ENCODE data around the gene MDFI. TPM values are rescaled to one million over a fixed set of nuclear protein-coding genes. Genes with fewer than 3 reads are reported as not detected.

MDFI gene
- total RNA-seq, 4 donors from 2014 or later, result 30.4 to 70.9 (median 39.8) TPM

DNA sequence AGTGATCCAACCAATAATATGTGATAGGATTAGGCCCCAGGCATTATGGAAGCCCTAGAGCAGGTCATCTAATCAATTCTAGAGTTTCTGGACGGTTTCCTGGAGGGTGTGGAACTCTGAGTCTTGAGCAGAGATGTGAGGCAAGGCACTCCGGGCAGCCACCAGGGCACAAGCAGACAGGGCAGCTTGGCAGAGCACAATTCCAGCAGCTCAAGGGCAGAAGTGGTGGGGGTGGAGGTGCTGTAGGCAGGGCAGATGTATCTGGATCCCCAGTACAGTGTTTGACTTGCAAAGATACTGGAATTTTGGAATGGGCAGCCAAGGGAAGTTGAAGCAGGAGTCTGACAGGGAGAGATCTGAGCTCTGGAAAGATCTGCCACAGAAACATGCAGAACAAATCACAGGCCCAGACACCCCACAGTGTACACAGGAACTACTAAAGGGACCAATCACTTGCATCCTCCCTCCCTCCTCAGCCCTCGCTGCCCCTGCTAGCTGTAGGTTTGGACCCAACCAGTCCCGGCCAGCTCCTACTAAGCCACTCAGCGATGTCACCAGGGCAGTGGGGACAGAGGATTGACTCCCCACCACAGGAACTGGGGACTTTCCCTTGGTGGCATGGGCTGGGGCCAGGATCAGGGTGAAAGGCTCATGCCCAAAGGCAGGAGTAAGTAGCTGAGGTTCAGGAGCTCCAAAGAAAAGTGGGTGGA lies 50.1 kb downstream of the MDFI start:
- intact Hi-C loops (cut with DNase I; ENCODE audit: low total_unique reads), result no loop called here
- WGBS, 2 donors, result 68 to 73% methylated on average over 5 of the region's 5 CpGs
- H3K4me3 ChIP-seq (ENCODE audit: low read depth, poor library complexity, severe bottlenecking), result no peak overlapping the region
- TF ChIP-seq CTCF (IDR thresholded peaks at IDR 0.05), result no peak
- no peak for TF ChIP-seq POLR2A (IDR thresholded peaks at IDR 0.05)
- DNase-seq (ENCODE audit: low spot score in 2 of 2), result no peak

DNA sequence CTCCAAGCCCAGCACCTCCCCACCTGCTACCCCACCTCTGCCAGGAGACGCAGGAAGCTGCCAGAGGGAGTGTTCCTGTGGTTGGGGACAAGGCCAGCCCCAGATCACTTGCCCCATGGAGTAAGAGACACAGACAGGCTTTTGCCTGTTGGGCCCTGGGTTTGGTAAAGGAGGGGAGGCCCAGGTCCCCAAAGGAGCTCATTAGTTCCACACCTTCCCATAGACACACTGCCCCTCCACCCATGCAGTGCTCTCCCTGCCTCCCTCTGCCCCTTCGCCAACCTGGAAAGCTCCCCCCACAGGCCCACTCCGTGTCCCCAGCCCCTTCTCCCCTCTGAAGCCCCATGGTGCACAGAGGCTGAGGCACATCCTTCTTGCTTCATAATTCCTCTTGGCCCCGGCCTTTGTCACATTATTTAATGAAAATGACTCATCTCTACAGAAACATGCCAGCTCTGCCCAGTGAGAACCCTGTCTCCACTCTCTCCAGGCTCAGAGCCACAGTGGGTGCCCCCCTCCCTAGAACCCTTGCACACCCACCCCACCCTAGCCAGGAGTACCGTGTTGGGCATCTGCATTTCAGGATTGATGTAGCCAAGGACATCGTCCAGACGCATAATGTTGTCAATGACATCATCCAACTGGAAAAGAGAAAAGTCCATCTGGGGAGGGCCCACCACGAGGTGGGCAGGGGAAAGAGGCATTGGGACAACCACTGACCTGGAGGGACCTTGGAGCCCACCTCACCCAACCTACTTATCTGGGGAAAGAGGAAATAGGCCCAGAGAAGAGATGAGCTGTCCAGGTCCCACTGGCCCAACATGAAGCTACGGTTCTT lies 51.1 kb downstream of the MDFI start:
- H3K4me3 ChIP-seq (ENCODE audit: low read depth, poor library complexity, severe bottlenecking), result no peak overlapping the region
- WGBS, 2 donors, result 50 to 61% methylated on average over 9 of the region's 9 CpGs
- intact Hi-C loops (cut with DNase I; ENCODE audit: low total_unique reads), result no loop called here
- TF ChIP-seq POLR2A (IDR thresholded peaks at IDR 0.05) (no peak), CTCF (IDR thresholded peaks at IDR 0.05) (no peak)
- DNase-seq (ENCODE audit: low spot score in 2 of 2), result no peak

DNA sequence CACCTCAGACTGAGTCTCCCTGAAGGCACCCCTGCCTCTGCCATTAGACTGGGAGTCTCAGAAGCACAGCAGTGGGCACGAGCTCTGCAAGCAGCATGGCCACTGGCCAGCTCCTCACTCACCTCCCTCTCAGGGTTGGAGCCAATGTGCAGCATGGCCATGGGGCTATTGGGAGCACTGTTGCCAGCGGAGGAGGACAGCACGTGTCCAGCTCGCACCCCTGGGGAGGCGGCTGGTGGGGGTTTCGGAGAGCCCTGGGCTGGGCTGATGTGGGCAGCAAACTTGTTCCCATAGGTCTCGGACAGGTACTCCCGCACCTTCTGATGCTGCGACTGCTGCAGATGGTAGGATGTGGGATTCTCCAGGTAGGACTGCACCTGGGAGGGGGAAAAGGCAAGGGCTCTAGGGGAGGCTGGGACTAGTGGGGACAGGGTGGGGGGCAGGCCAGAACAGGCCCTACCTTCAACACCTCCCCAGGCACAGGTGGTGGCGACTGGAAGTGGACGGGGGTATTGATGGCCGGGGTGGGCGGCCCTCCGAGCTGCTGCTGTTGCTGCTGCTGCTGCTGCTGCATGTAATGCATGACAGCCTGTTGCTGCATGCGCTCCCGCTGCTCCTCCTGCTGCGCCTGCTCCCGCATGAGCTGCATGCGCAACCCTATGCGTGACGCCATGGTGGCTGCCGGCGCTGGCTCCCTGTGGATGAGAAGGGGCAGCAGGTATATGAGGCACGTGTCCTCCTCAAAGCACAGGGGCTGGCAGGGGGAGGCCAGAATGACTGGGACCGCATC lies 52.5 kb downstream of the MDFI start:
- intact Hi-C loops (cut with DNase I; ENCODE audit: low total_unique reads), result no loop called here
- WGBS, 2 donors, result 94 to 97% methylated on average over 25 of the region's 25 CpGs

DNA sequence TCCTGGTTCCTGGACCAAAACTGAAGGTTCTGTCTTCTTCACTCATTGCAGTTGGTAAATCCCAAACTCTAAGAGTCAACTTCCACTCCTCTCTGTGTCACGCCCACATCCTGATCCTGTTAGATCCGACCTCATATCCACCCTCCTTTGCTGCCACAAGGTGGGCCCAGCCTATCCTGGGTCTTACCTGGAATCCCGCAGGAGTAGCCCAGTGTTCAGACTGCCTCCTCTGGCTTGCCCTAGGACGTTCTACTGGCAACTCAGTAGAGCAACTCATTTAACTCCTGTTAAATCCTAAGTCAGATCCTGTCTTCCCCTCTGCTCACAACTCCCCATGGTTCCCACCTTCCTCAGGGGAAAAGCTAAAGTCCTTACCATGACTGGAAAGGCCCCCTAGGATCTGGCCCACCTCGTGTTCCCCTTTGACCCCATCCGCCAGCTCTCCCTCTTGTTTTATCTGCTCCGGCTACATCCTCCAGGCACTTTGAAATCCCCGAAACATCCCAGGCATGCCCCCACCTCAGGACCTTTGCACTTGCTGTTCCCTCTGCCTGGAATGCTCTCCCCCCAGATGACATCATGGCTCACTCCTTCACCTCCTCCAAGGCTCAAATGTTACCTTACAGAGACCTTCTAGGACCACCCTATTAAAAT lies 53.3 kb downstream of the MDFI start:
- 87 to 93% methylated on average over 8 of the region's 8 CpGs for WGBS, 2 donors
- intact Hi-C loops (cut with DNase I; ENCODE audit: low total_unique reads), result no loop called here
- TF ChIP-seq CTCF (IDR thresholded peaks at IDR 0.05), result no peak
- TF ChIP-seq POLR2A (IDR thresholded peaks at IDR 0.05), result no peak

More for the DNA sequence above, 52.5 kb downstream of the MDFI start:
- no peak for TF ChIP-seq POLR2A (IDR thresholded peaks at IDR 0.05)
- no peak for TF ChIP-seq CTCF (IDR thresholded peaks at IDR 0.05)
- DNase-seq (ENCODE audit: low spot score in 2 of 2), result no peak
- no peak overlapping the region for H3K4me3 ChIP-seq (ENCODE audit: low read depth, poor library complexity, severe bottlenecking)

DNA sequence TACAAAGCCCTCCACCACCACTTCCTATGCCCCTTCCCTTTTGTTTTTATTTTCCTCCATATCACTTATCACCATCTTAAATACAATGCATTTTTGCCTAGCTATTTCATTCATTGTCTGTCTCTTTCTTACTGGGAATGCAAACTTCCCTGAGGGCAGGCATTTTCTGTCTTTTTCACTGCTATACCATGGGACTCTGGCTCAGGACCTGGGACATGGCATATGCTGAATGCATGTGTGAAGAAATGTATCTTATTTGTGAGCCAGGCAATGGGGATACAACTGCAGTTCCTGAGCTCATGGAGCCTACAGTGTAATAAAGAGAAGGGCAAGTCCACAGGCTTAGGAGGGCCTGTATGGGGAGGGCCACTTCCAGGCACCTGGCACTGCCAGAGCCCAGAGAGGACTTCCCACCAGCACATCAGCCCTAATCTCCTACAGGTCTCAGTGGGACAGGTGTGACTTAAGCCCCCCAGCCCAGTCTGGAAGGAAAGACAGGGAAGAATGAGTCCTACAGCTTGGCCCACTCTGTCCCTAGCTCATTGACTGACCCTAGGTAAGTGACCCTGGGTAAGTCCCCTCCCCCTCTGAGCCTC lies 53.9 kb downstream of the MDFI start:
- H3K4me3 ChIP-seq (ENCODE audit: low read depth, poor library complexity, severe bottlenecking), result no peak overlapping the region
- DNase-seq (ENCODE audit: low spot score in 2 of 2), result no peak
- TF ChIP-seq POLR2A (IDR thresholded peaks at IDR 0.05) (no peak), CTCF (IDR thresholded peaks at IDR 0.05) (no peak)
- intact Hi-C loops (cut with DNase I; ENCODE audit: low total_unique reads), result no loop called here

More for the DNA sequence above, 53.3 kb downstream of the MDFI start:
- DNase-seq (ENCODE audit: low spot score in 2 of 2), result no peak
- no peak overlapping the region for H3K4me3 ChIP-seq (ENCODE audit: low read depth, poor library complexity, severe bottlenecking)
